NCI-H1436 treated with DMSO at 0.1 percent for 48 hours (cell line): ENCODE data around the gene ZNF658.
"Not testable (repeated sequence)": the region's sequence is repeated elsewhere in the genome, so short reads cannot be mapped to it uniquely, and the experiment has no call there.

Source experiments
- DNase-seq: peaks from one replicate; lab custom pipeline; 2025; lab: John Stamatoyannopoulos, UW

The ZNF658 gene

DNA sequence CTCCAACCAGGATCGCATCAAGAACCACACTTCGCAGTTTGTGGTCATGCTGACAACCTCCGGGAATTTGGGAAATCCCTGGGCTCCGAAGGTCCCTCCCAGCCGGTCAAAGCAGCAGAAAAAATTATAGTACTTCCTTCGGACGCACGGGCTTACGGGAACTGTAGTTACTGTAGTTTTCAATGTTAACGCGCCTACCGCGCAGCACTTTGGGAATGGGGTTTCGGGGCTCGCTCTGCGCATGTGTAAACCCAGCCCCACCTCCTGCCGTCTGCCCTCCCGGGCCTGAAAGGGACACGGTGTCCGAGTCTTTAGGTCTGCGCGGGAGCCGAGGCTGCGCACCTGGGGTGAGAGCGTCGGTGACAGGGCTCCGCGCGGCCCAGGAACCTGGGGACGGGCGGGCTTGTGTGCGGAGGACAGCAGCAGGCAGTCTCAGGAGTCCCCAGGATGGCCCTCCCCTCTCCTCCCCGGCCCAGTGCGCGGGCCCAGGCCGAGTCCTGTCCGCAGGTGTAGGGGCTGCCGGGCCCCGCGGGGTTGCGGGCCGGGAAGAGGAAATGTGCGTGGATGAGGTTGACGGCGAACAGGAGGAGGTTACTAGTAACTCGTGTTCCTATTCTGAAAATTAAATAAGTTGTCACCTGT is at the start of gene ZNF658:
TSS of gene ZNF658 (plus strand) at position 236 of the 642 bp plus-strand sequence. CDS start 2,837 bp downstream, outside the sequence.
- not testable (repeated sequence) for DNase-seq

- not testable (repeated sequence) for DNase-seq
These were observed 38.8 kb upstream of the ZNF658 start for GRCh38 chr9:66861732-66862131.

DNA sequence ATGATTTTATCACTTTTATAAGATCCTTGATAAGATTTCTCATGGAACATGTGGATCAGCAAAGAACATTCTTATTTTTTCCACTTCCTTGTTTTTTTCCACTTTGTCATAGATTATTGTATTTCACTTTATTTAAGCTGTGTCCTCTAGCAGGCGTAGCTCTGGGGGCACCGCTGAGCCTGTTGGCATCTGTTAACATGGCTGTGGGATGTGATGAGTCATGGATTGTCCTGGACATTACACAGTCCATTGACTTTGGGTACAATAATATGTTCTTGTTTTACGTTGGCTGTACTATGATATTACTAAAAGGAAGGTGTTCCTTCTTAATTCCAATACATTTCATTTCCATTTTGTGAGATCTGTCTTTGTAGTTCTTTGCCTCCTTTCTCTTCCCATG is 31.9 kb upstream of the ZNF658 start:
- not testable (repeated sequence) for DNase-seq

DNA sequence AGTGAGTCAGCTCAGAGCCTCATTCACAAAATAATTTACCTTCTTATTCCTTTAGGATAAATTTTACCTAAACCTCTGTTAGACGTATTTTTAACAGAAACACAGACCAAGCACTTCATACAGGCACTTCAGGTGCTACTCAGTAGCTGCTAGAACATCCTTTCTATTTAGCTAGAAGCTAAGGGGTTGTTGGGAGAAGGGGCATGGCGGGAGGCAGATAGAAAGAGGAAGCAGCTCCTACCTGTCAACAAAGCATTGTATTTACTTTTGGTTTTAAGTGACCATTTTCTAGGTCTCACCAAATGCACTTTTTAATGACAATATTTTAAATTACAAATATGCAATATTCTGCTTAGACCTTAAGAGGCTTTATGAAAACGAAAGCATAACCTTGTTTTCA is 19.9 kb upstream of the ZNF658 start:
- not testable (repeated sequence) for DNase-seq

DNA sequence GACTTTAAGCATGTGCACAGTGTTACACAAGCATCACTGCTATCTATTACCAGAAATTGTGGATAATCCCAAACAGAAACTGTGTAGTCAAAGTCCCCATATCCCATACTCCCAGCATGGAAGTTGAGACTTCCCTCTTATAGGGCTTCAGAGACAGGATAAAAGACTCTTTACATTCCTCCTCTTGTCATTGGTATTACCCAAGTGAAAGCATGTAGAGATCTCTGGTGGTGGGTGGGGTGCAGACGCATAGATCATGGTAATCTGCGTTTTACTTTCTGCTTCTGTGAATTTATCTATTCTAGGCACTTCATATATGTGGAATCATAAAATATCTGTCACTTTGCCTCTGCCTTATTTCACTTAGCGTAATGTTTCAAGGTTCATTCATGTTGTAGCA is 18.7 kb upstream of the ZNF658 start:
- not testable (repeated sequence) for DNase-seq

GRCh38 chr9:66890334-66890733 is 10.2 kb upstream of the ZNF658 start:
- not testable (repeated sequence) for DNase-seq

- not testable (repeated sequence) for DNase-seq
These were observed 616 bp downstream of the ZNF658 start for GRCh38 chr9:66901141-66901540.

GRCh38 chr9:66909560-66909959 is 9.0 kb downstream of the ZNF658 start:
- not testable (repeated sequence) for DNase-seq

DNA sequence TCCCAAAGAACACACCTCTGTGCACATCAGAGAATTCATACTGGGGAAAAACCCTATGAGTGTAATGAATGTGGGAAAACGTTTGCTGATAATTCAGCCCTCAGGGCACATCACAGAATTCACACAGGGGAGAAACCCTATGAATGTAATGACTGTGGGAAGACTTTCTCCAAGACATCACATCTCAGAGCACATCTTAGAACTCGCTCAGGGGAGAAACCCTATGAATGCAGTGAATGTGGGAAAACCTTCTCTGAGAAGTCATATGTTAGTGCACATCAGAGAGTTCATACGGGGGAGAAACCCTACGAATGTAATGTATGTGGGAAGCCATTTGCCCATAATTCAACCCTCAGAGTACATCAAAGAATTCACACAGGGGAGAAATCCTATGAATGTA is 19.5 kb downstream of the ZNF658 start:
- not testable (repeated sequence) for DNase-seq

- DNase-seq, result not testable (repeated sequence)
These were observed 35.8 kb downstream of the ZNF658 start for GRCh38 chr9:66936194-66936870.

DNA sequence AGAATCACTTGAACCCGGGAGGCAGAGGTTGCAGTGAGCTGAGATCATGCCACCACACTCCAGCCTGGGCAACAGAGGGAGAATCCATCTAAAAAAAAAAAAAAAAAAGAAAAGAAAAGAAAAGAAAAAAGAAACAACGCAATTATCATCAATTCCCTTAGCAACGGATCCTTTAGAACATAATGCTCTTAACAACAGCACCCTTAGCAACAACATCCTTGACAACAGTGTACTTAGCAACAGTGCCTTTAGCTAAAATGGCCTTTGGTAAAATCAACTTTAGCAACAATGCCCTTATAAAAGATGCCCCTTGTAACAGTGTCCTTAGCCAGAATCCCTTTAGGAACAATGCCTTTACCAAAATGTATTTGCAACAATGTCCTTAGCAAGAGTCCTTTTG is 37.1 kb downstream of the ZNF658 start:
- not testable (repeated sequence) for DNase-seq

DNA sequence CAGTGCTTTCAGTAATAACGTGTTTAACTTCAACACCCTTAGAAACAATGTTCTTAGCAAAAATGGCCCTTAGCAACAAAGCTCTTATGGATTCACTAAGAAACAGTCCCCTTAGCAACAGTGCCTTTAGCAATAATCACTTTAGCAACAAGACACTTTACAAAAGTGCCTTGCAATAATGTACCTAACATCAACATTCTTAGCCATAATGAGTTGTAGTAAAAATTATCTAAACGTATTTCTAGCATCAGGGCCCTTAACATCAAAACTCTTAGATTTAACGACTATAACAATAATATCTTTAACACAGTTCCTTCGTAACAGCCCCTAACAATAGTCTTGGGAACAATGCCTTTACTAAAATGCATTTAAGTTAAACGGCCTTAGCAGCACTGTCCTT is 37.8 kb downstream of the ZNF658 start:
- not testable (repeated sequence) for DNase-seq

- not testable (repeated sequence) for DNase-seq
These were observed 39.6 kb downstream of the ZNF658 start for GRCh38 chr9:66939878-66940830.

DNA sequence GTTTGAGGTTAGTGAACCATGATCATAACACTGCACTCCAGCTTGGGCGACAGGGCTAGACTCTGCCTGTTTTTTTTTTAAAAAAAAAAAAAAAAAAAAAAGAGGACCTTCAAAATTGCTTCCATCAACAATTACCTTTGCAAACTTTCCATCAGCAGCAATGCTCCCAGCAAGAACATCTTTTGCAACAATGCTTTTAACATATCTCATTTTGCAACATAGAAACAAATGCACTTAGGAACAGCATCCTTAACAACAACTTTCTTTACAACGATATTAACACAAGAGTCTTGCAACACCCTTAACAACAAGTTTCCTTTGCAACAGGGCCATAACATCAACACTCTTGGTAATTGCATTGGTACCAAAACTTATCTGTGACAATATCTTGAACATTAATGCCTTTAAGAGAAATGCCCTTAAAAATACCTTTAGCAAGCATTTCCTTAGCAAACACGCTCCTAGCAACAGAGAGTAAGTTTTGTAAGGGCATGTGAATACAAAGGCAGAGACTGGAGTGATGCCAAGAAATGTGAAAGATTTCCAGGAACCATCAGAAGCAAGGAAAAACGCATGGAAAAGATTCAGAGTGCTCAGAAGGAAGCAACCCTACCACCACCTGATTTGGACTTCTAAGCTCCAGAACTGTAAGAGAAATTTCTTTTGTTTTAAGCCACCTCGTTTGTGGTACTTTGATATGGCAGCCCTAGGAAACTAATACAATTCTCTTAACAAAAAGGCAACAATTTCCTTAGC is 42.1 kb downstream of the ZNF658 start:
- not testable (repeated sequence) for DNase-seq

DNA sequence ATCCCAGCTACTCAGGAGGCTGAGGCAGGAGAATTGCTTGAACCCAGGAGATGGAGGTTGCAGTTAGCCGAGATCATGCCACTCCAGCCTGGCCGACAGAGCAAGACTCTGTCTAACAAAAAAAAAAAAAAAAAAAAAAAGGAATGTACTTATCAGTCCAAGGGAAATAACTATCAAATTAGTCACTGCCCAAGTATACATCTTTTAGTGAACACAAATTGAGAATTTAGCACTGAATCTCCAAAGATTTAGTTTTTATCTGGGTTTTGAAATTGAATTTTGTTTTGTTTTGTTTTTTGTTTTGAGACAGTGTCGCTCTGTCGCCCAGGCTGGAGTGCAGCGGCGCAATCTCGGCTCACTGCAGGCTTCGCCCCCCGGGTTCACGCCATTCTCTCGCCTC is 52.1 kb downstream of the ZNF658 start:
- DNase-seq, result not testable (repeated sequence)
